ENCODE measurements around the gene SLC27A5.

GRCh38 chr19:58558066-58558622 lies 46.4 kb upstream of the SLC27A5 start, which contains the start of gene UBE2M:
- TF ChIP-seq, protein P1, sequence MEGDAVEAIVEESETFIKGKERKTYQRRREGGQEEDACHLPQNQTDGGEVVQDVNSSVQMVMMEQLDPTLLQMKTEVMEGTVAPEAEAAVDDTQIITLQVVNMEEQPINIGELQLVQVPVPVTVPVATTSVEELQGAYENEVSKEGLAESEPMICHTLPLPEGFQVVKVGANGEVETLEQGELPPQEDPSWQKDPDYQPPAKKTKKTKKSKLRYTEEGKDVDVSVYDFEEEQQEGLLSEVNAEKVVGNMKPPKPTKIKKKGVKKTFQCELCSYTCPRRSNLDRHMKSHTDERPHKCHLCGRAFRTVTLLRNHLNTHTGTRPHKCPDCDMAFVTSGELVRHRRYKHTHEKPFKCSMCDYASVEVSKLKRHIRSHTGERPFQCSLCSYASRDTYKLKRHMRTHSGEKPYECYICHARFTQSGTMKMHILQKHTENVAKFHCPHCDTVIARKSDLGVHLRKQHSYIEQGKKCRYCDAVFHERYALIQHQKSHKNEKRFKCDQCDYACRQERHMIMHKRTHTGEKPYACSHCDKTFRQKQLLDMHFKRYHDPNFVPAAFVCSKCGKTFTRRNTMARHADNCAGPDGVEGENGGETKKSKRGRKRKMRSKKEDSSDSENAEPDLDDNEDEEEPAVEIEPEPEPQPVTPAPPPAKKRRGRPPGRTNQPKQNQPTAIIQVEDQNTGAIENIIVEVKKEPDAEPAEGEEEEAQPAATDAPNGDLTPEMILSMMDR (IDR thresholded peaks at IDR 0.05) = no peak
- TF ChIP-seq POLR2A (IDR thresholded peaks at IDR 0.05) = no peak

All from testis (tissue), 2 donors.